KOPT-K1 (cell line): ENCODE results near the gene AGXT.

Experiments used
- H3K27ac ChIP-seq: fragments of 200-600 bp; sonication (generic); 2 replicates; pipeline ENCODE4 v1.5.1; 2016; ENCODE audit warnings: antibody characterized with exemption, mild to moderate bottlenecking, low read depth, low read length; ENCODE audit not compliant: poor library complexity, severe bottlenecking
- H3K36me3 ChIP-seq: fragments of 200-600 bp; sonication (generic); 2 replicates; pipeline ENCODE4 v1.5.1; 2017; ENCODE audit warnings: antibody characterized with exemption, mild to moderate bottlenecking, low read length, moderate library complexity; ENCODE audit not compliant: insufficient read depth
- H3K9me3 ChIP-seq: fragments of 200-600 bp; sonication (generic); 2 replicates; pipeline ENCODE4 v1.5.1; 2017; ENCODE audit warnings: antibody characterized with exemption, low read length, mild to moderate bottlenecking; ENCODE audit not compliant: insufficient read depth, poor library complexity, severe bottlenecking

The AGXT gene

GRCh38 chr2:240868286-240869108 is at the start of gene AGXT:
TSS of gene AGXT (plus strand) at chr2:240868824. CDS start at chr2:240868866, 42 bp downstream.
- Histone ChIP-seq H3K9me3 (no peaks in the 10 kb centered on the region), H3K27ac (no peak within 1 kb of the TSS)

GRCh38 chr2:240819126-240819857 is 49.3 kb upstream of the AGXT start:
- Histone ChIP-seq H3K9me3 (peaks cover 19% of the 10 kb centered on the region), H3K27ac (no peak overlapping the region), H3K36me3 (no peaks in the 10 kb centered on the region)

More at GRCh38 chr2:240868286-240869108, at the start of gene AGXT:
- H3K36me3 ChIP-seq: no peaks in the 10 kb centered on the region

GRCh38 chr2:240819858-240820606 is 48.6 kb upstream of the AGXT start, which contains the start of gene KIF1A:
TSS of gene KIF1A (minus strand) at chr2:240820219. CDS start at chr2:240797752, 22,467 bp downstream.
- peaks cover 16% of the 10 kb centered on the region for H3K9me3 ChIP-seq
- no peaks in the 10 kb centered on the region for H3K36me3 ChIP-seq
- H3K27ac ChIP-seq: no peak within 1 kb of the TSS

- H3K9me3 ChIP-seq: peaks cover 16% of the 10 kb centered on the region
- no peak overlapping the region for H3K27ac ChIP-seq
These were observed 47.8 kb upstream of the AGXT start for GRCh38 chr2:240820607-240821428.

GRCh38 chr2:240821429-240821778 is 47.2 kb upstream of the AGXT start:
- peaks cover 19% of the 10 kb centered on the region for H3K9me3 ChIP-seq
- no peaks in the 10 kb centered on the region for H3K36me3 ChIP-seq
- no peak overlapping the region for H3K27ac ChIP-seq

More at GRCh38 chr2:240820607-240821428, 47.8 kb upstream of the AGXT start:
- H3K36me3 ChIP-seq: no peaks in the 10 kb centered on the region

GRCh38 chr2:240822280-240822847 is 46.3 kb upstream of the AGXT start:
- Histone ChIP-seq H3K36me3 (no peaks in the 10 kb centered on the region), H3K27ac (no peak overlapping the region), H3K9me3 (peaks cover 29% of the 10 kb centered on the region)

GRCh38 chr2:240823449-240824336 is 44.9 kb upstream of the AGXT start:
- H3K27ac ChIP-seq: no peak overlapping the region
- H3K9me3 ChIP-seq: peaks cover 30% of the 10 kb centered on the region
- H3K36me3 ChIP-seq: no peaks in the 10 kb centered on the region

GRCh38 chr2:240825476-240825875 is 43.1 kb upstream of the AGXT start:
- no peak overlapping the region for H3K27ac ChIP-seq
- H3K36me3 ChIP-seq: no peaks in the 10 kb centered on the region
- H3K9me3 ChIP-seq: peaks cover 30% of the 10 kb centered on the region

GRCh38 chr2:240831594-240832204 is 36.9 kb upstream of the AGXT start:
- Histone ChIP-seq H3K27ac (no peak overlapping the region), H3K36me3 (no peaks in the 10 kb centered on the region), H3K9me3 (peaks cover 8% of the 10 kb centered on the region)

- H3K36me3 ChIP-seq: no peaks in the 10 kb centered on the region
- H3K9me3 ChIP-seq: peaks cover 3% of the 10 kb centered on the region
- H3K27ac ChIP-seq: no peak overlapping the region
These were observed 36.4 kb upstream of the AGXT start for GRCh38 chr2:240832205-240832727.

GRCh38 chr2:240832921-240833494 is 35.6 kb upstream of the AGXT start:
- no peak overlapping the region for H3K27ac ChIP-seq
- H3K36me3 ChIP-seq: no peaks in the 10 kb centered on the region
- no peaks in the 10 kb centered on the region for H3K9me3 ChIP-seq

- no peaks in the 10 kb centered on the region for H3K36me3 ChIP-seq
- no peaks in the 10 kb centered on the region for H3K9me3 ChIP-seq
- no peak overlapping the region for H3K27ac ChIP-seq
These were observed 34.8 kb upstream of the AGXT start for GRCh38 chr2:240833724-240834285.
